HG02981 (cell line): ENCODE data around the gene HLA-DPB1.

Source experiments
- ATAC-seq: cut with Tn5 transposase; IDR thresholded peaks from one replicate; pipeline ENCODE4 v1.9.1; 2021; ENCODE audit warnings: mild to moderate bottlenecking, moderate library complexity; ENCODE audit not compliant: unreplicated experiment

Gene HLA-DPB1

DNA sequence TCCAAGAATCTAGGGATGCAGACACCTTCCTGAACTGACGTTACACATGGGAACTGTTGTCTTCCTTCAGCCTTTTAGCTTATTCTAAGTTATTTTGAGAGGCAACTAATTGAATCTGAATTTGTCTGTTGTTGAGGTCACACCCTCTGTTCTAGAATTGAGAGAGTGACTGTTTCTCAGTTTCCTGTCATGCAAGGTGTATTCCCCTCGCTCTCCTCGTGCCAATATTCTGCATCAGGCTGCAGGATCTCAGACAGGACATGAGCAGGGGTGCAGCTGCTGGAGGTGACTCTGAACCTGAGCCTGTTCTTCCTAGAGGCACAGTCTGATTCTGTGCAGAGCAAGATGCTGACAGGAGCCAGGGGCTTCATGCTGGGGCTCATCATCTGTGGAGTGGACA, 52.5 kb downstream of the HLA-DPB1 start:
- no peak for ATAC-seq

DNA sequence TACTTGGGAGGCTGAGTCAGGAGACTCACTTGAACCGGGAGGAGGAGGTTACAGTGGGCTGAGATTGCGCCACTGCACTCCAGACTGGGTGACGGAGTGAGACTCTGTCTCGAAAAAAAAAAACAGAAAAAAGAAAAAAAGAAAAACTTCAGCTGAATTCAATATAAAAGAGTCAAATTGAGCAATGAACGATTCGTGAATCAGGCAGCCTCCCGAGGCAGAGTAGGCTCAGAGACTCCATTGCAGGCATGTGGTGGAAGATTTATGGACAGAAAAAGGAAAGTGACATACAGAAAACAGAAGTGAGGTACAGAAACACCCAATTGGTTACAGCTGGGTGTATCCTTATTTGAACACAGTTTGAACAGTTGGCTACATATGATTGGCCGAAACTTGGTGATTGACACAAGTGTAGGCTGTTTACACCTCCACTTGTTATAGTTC, 56.3 kb downstream of the HLA-DPB1 start:
- ATAC-seq: no peak

DNA sequence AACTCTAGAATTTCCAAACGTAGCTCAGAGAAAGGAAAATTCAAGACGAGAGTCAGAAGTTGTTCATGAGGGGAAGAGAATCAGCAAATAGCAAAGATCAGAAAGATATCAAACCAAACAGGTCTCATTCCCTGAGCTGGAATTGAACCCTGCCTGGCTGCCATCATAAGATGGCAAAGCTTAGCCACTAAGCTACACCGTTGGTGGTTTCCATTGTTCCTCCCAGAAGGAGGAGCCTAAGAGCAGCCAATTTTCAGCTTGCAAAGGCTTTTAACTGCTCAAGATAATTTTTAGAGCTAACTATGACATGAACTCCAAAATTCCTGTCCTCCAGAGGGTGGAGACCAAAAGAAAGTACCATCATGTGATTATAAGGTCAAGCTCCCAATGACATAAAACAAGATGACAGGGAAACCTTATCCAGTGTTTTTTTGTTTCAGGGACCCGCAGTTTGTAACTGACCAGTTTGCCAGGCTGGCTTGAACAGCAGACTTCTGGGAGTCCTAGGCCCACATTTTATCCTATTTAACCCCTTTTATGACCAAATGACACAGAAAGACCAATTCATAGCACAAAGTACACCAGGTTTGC, 60.6 kb downstream of the HLA-DPB1 start:
- ATAC-seq: no peak
